ENCODE measurements around the gene C1orf21. TPM values are rescaled to one million over a fixed set of nuclear protein-coding genes. Genes with fewer than 3 reads are reported as not detected.
"Not testable (repeated sequence)": the region's sequence is repeated elsewhere in the genome, so short reads cannot be mapped to it uniquely, and the experiment has no call there.

C1orf21 gene
- 1.8 and 4.1 TPM in 2 replicates for total RNA-seq

- peaks cover 71% of the 10 kb centered on the region for H3K27me3 Mint-ChIP-seq (ENCODE audit: insufficient read depth)
- DNase-seq (ENCODE audit: low spot score): peak; percentile 75
- intact Hi-C loops (cut with micrococcal nuclease): loop anchor here (1.0 to 10.0 kb wide), 8 partner anchors 105 to 969 kb away; partner anchors contain the start of genes NIBAN1, NMNAT2, SMG7 and SWT1
- H3K4me1 Mint-ChIP-seq (ENCODE audit: low read depth): peaks cover 12% of the 10 kb centered on the region
- H3K4me3 Mint-ChIP-seq: peak within 1 kb of the TSS; percentile 86
- peak within 1 kb of the TSS; percentile 53 for H3K27ac Mint-ChIP-seq
- no peaks in the 10 kb centered on the region for H3K9me3 Mint-ChIP-seq
- no peaks in the 10 kb centered on the region for H3K36me3 Mint-ChIP-seq (ENCODE audit: low read depth)
These were observed at the start of gene C1orf21 for GRCh38 chr1:184386312-184387068. Gene C1orf21, plus strand, starts transcription at chr1:184387029. Its CDS starts 90,481 bp downstream, at chr1:184477510.

GRCh38 chr1:184337865-184338264 is 49.0 kb upstream of the C1orf21 start:
- H3K27me3 Mint-ChIP-seq (ENCODE audit: insufficient read depth); intact Hi-C loops (cut with micrococcal nuclease); DNase-seq (ENCODE audit: low spot score); H3K36me3 Mint-ChIP-seq (ENCODE audit: low read depth); H3K27ac Mint-ChIP-seq; H3K4me3 Mint-ChIP-seq; H3K4me1 Mint-ChIP-seq (ENCODE audit: low read depth); H3K9me3 Mint-ChIP-seq: not testable (repeated sequence)

GRCh38 chr1:184340984-184341383 is 45.8 kb upstream of the C1orf21 start:
- H3K27me3 Mint-ChIP-seq (ENCODE audit: insufficient read depth): no peaks in the 10 kb centered on the region
- intact Hi-C loops (cut with micrococcal nuclease): no loop called here

GRCh38 chr1:184350573-184350972 is 36.3 kb upstream of the C1orf21 start:
- Mint-ChIP-seq H3K27me3 (ENCODE audit: insufficient read depth) (peaks cover 14% of the 10 kb centered on the region), H3K4me1 (ENCODE audit: low read depth) (no peaks in the 10 kb centered on the region), H3K9me3 (no peaks in the 10 kb centered on the region), H3K27ac (no peak overlapping the region), H3K36me3 (ENCODE audit: low read depth) (no peaks in the 10 kb centered on the region), H3K4me3 (no peak overlapping the region)
- intact Hi-C loops (cut with micrococcal nuclease): no loop called here
- DNase-seq (ENCODE audit: low spot score): no peak

More at GRCh38 chr1:184340984-184341383, 45.8 kb upstream of the C1orf21 start:
- no peak for DNase-seq (ENCODE audit: low spot score)
- Mint-ChIP-seq H3K9me3 (no peaks in the 10 kb centered on the region), H3K36me3 (ENCODE audit: low read depth) (no peaks in the 10 kb centered on the region), H3K4me3 (no peak overlapping the region), H3K4me1 (ENCODE audit: low read depth) (no peaks in the 10 kb centered on the region), H3K27ac (no peak overlapping the region)

- Mint-ChIP-seq H3K9me3 (no peaks in the 10 kb centered on the region), H3K36me3 (ENCODE audit: low read depth) (no peaks in the 10 kb centered on the region), H3K4me3 (no peak overlapping the region), H3K27me3 (ENCODE audit: insufficient read depth) (peaks cover 18% of the 10 kb centered on the region), H3K27ac (no peak overlapping the region), H3K4me1 (ENCODE audit: low read depth) (no peaks in the 10 kb centered on the region)
- no peak for DNase-seq (ENCODE audit: low spot score)
- intact Hi-C loops (cut with micrococcal nuclease): no loop called here
These were observed 35.3 kb upstream of the C1orf21 start for GRCh38 chr1:184351416-184351975.

GRCh38 chr1:184352776-184353175 is 34.1 kb upstream of the C1orf21 start:
- DNase-seq (ENCODE audit: low spot score): no peak
- intact Hi-C loops (cut with micrococcal nuclease): no loop called here
- no peaks in the 10 kb centered on the region for H3K4me1 Mint-ChIP-seq (ENCODE audit: low read depth)
- H3K9me3 Mint-ChIP-seq: no peaks in the 10 kb centered on the region
- peaks cover 16% of the 10 kb centered on the region for H3K27me3 Mint-ChIP-seq (ENCODE audit: insufficient read depth)
- no peak overlapping the region for H3K27ac Mint-ChIP-seq
- no peak overlapping the region for H3K4me3 Mint-ChIP-seq
- H3K36me3 Mint-ChIP-seq (ENCODE audit: low read depth): no peaks in the 10 kb centered on the region

GRCh38 chr1:184354719-184355118 is 32.1 kb upstream of the C1orf21 start:
- DNase-seq (ENCODE audit: low spot score): no peak
- Mint-ChIP-seq H3K27me3 (ENCODE audit: insufficient read depth) (peaks cover 15% of the 10 kb centered on the region), H3K4me1 (ENCODE audit: low read depth) (no peaks in the 10 kb centered on the region), H3K27ac (no peak overlapping the region), H3K36me3 (ENCODE audit: low read depth) (no peaks in the 10 kb centered on the region), H3K9me3 (no peaks in the 10 kb centered on the region), H3K4me3 (no peak overlapping the region)
- intact Hi-C loops (cut with micrococcal nuclease): no loop called here

- H3K36me3 Mint-ChIP-seq (ENCODE audit: low read depth): no peaks in the 10 kb centered on the region
- H3K4me1 Mint-ChIP-seq (ENCODE audit: low read depth): no peaks in the 10 kb centered on the region
- no peak overlapping the region for H3K4me3 Mint-ChIP-seq
- no peak overlapping the region for H3K27ac Mint-ChIP-seq
- no peak for DNase-seq (ENCODE audit: low spot score)
- intact Hi-C loops (cut with micrococcal nuclease): no loop called here
- no peaks in the 10 kb centered on the region for H3K9me3 Mint-ChIP-seq
- H3K27me3 Mint-ChIP-seq (ENCODE audit: insufficient read depth): peaks cover 22% of the 10 kb centered on the region
These were observed 29.9 kb upstream of the C1orf21 start for GRCh38 chr1:184356891-184357290.

- intact Hi-C loops (cut with micrococcal nuclease): no loop called here
- DNase-seq (ENCODE audit: low spot score): no peak
- Mint-ChIP-seq H3K4me1 (ENCODE audit: low read depth) (no peaks in the 10 kb centered on the region), H3K27me3 (ENCODE audit: insufficient read depth) (peaks cover 19% of the 10 kb centered on the region), H3K9me3 (no peaks in the 10 kb centered on the region), H3K27ac (no peak overlapping the region), H3K4me3 (no peak overlapping the region), H3K36me3 (ENCODE audit: low read depth) (no peaks in the 10 kb centered on the region)
These were observed 28.6 kb upstream of the C1orf21 start for GRCh38 chr1:184358256-184358655.

GRCh38 chr1:184359909-184360308 is 26.9 kb upstream of the C1orf21 start:
- H3K4me3 Mint-ChIP-seq: no peak overlapping the region
- H3K27me3 Mint-ChIP-seq (ENCODE audit: insufficient read depth): peaks cover 18% of the 10 kb centered on the region
- no peaks in the 10 kb centered on the region for H3K9me3 Mint-ChIP-seq
- no peak for DNase-seq (ENCODE audit: low spot score)
- intact Hi-C loops (cut with micrococcal nuclease): no loop called here
- H3K4me1 Mint-ChIP-seq (ENCODE audit: low read depth): no peaks in the 10 kb centered on the region
- no peak overlapping the region for H3K27ac Mint-ChIP-seq
- no peaks in the 10 kb centered on the region for H3K36me3 Mint-ChIP-seq (ENCODE audit: low read depth)

GRCh38 chr1:184362876-184363275 is 24.0 kb upstream of the C1orf21 start:
- no peak for DNase-seq (ENCODE audit: low spot score)
- intact Hi-C loops (cut with micrococcal nuclease): no loop called here
- Mint-ChIP-seq H3K36me3 (ENCODE audit: low read depth) (no peaks in the 10 kb centered on the region), H3K27me3 (ENCODE audit: insufficient read depth) (peaks cover 11% of the 10 kb centered on the region), H3K4me3 (no peak overlapping the region), H3K9me3 (no peaks in the 10 kb centered on the region), H3K4me1 (ENCODE audit: low read depth) (no peaks in the 10 kb centered on the region), H3K27ac (no peak overlapping the region)

GRCh38 chr1:184365699-184366098 is 21.1 kb upstream of the C1orf21 start:
- Mint-ChIP-seq H3K4me1 (ENCODE audit: low read depth) (no peaks in the 10 kb centered on the region), H3K27ac (no peak overlapping the region), H3K4me3 (no peak overlapping the region), H3K9me3 (no peaks in the 10 kb centered on the region), H3K27me3 (ENCODE audit: insufficient read depth) (peaks cover 12% of the 10 kb centered on the region), H3K36me3 (ENCODE audit: low read depth) (no peaks in the 10 kb centered on the region)
- no peak for DNase-seq (ENCODE audit: low spot score)
- intact Hi-C loops (cut with micrococcal nuclease): no loop called here

- Mint-ChIP-seq H3K9me3 (no peaks in the 10 kb centered on the region), H3K27me3 (ENCODE audit: insufficient read depth) (peaks cover 7% of the 10 kb centered on the region), H3K27ac (no peak overlapping the region), H3K36me3 (ENCODE audit: low read depth) (no peaks in the 10 kb centered on the region), H3K4me3 (no peak overlapping the region), H3K4me1 (ENCODE audit: low read depth) (no peaks in the 10 kb centered on the region)
- intact Hi-C loops (cut with micrococcal nuclease): no loop called here
- no peak for DNase-seq (ENCODE audit: low spot score)
These were observed 19.8 kb upstream of the C1orf21 start for GRCh38 chr1:184366997-184367396.
